HAP-1 (cell line): ENCODE measurements around the gene MAPK8.
"Not testable (repeated sequence)": the region's sequence is repeated elsewhere in the genome, so short reads cannot be mapped to it uniquely, and the experiment has no call there.

Experiments
- DNase-seq, 2 experiments: peaks; one replicate each; pipeline ENCODE4 v3.0.0-alpha.2; 2016 to 2020; ENCODE audit warnings: low spot score in 2 of 2
- H3K27me3 ChIP-seq: fragments of 250-450 bp; sonication (Bioruptor Pico); 2 replicates; pipeline ENCODE4 v1.5.1; 2020; ENCODE audit warnings: low read depth, mild to moderate bottlenecking, moderate library complexity
- H3K36me3 ChIP-seq: fragments of 250-450 bp; sonication (Bioruptor Pico); replicated peaks from 2 replicates; pipeline ENCODE4 v1.5.1; 2020; ENCODE audit warnings: mild to moderate bottlenecking
- H3K4me1 ChIP-seq: fragments of 250-450 bp; sonication (Bioruptor Pico); 2 replicates; pipeline ENCODE4 v1.5.1; 2020; ENCODE audit warnings: mild to moderate bottlenecking
- H3K4me3 ChIP-seq: fragments of 250-450 bp; sonication (Bioruptor Pico); 2 replicates; pipeline ENCODE4 v1.5.1; 2020; ENCODE audit warnings: mild to moderate bottlenecking, moderate library complexity
- H3K9me3 ChIP-seq: fragments of 250-450 bp; sonication (Bioruptor Pico); 2 replicates; pipeline ENCODE4 v1.5.1; 2020; ENCODE audit warnings: mild to moderate bottlenecking, moderate library complexity
- in situ Hi-C: fragments of 300-500 bp; cut with MboI; formaldehyde crosslinking; loops from 3 replicates; pipeline ENCODE4 v1.14.3; 2020; ENCODE audit warnings: low sequenced_read_pairs, inconsistent platforms, mixed read lengths

The MAPK8 gene

DNA sequence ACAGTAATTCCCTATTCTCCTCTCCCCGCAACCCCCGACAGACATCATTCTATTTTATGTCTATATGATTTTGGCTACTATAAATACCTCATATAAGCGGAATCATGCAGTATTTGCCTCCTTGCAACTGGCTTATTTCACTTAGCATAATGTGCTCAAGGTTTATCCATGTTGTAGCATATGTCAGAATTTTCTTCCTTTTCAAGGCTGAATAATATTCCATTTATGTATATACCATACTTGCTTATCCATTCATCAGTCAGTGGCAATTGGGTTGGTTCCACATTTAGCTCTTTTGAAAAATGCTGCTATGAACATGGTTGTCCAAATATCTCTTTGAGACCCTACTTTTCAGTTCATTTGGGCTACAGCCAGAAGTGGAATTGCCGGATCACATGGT lies 106.5 kb downstream of the MAPK8 start:
- Histone ChIP-seq H3K4me3 (no peak overlapping the region), H3K27me3 (no peaks in the 10 kb centered on the region), H3K9me3 (no peaks in the 10 kb centered on the region), H3K4me1 (peaks cover 12% of the 10 kb centered on the region), H3K36me3 (no peaks in the 10 kb centered on the region)
- DNase-seq: no peak
- in situ Hi-C loops: no loop called here

GRCh38 chr10:48414160-48414559 lies 107.7 kb downstream of the MAPK8 start:
- Histone ChIP-seq H3K4me1 (peaks cover 12% of the 10 kb centered on the region), H3K36me3 (no peaks in the 10 kb centered on the region), H3K9me3 (no peaks in the 10 kb centered on the region), H3K27me3 (no peaks in the 10 kb centered on the region), H3K4me3 (no peak overlapping the region)
- in situ Hi-C loops: no loop called here
- no peak for DNase-seq

DNA sequence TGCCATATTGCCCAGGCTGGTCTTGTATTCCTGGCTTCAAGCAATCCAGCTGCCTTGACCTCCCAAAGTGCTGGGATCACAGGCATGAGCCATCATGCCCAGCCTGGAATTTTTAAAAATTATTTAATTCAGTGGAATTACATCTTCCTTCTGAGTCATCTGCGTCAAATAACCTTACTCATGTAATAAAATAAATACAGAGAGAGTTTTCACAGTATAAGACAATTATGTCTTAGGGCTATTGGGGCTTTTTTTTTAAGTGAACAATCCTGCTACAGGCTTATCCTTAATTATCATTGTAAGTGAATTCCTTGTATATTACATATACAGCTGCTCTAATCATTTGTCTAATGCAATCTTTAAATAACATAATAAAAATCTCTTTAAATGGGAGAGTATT lies 108.3 kb downstream of the MAPK8 start:
- Histone ChIP-seq H3K27me3 (no peaks in the 10 kb centered on the region), H3K4me1 (peaks cover 12% of the 10 kb centered on the region), H3K9me3 (no peaks in the 10 kb centered on the region), H3K36me3 (no peaks in the 10 kb centered on the region), H3K4me3 (no peak overlapping the region)
- in situ Hi-C loops: no loop called here
- no peak for DNase-seq

DNA sequence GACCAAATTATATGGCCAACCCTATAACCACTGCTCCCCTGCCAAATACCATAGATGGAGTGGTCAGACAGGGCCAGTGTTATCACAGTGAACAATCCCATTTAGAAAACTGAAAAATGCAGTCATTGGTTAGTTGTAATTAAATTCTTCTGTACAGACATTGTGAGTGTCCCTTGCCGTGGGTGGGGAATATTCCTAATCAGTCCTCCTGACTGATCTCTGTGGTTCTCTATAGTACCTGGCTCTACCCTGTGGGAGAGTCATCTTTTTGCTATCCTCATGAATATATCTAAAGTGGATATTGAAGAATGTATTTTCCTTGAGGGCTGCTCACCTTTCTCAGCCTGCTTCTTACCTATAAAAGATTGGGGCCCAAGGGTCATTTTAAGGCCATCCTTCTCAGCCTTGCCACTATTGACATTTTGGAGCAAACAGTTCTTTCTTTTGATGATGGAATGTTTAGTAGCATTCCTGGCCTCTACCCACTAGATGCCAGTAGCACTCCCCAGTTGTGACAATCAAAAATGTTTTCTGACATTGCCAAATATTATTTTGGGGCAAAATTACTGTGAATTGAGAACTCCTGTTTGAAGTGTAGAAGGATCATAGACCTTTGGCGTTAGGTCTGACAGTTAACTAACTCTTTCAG lies 110.2 kb downstream of the MAPK8 start:
- in situ Hi-C loops: no loop called here
- no peaks in the 10 kb centered on the region for H3K36me3 ChIP-seq
- no peaks in the 10 kb centered on the region for H3K27me3 ChIP-seq
- no peak overlapping the region for H3K4me3 ChIP-seq
- H3K4me1 ChIP-seq: peaks cover 12% of the 10 kb centered on the region
- no peak for DNase-seq
- no peaks in the 10 kb centered on the region for H3K9me3 ChIP-seq

DNA sequence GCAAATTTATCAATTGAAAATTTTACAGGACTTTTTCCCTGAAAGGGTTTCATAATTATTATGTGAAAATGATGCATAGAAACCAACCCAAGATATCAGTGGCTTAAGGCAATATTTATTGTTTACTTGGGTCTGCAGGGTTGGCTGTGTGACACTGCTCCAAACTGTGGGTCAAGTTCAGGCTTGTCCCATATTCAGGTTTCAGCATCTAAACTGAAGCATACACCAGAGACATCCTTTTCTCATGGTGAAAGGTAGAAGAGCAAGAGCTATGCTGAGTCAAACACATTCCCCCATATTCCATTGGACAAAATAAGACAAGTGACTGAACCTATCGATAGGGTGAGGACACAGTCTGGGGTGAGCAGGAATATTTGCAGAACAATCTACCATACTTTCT lies 110.9 kb downstream of the MAPK8 start:
- peaks cover 12% of the 10 kb centered on the region for H3K4me1 ChIP-seq
- DNase-seq: no peak
- no peak overlapping the region for H3K4me3 ChIP-seq
- H3K9me3 ChIP-seq: no peaks in the 10 kb centered on the region
- H3K36me3 ChIP-seq: no peaks in the 10 kb centered on the region
- no peaks in the 10 kb centered on the region for H3K27me3 ChIP-seq
- in situ Hi-C loops: no loop called here

- no peak for DNase-seq
- in situ Hi-C loops: no loop called here
- H3K36me3 ChIP-seq: no peaks in the 10 kb centered on the region
- H3K4me3 ChIP-seq: no peak overlapping the region
- H3K27me3 ChIP-seq: no peaks in the 10 kb centered on the region
- peaks cover 12% of the 10 kb centered on the region for H3K4me1 ChIP-seq
- H3K9me3 ChIP-seq: no peaks in the 10 kb centered on the region
Observed at GRCh38 chr10:48418189-48418788, 111.8 kb downstream of the MAPK8 start.

- in situ Hi-C loops: no loop called here
- no peak for DNase-seq
Observed at GRCh38 chr10:48419714-48420113, 113.2 kb downstream of the MAPK8 start.

DNA sequence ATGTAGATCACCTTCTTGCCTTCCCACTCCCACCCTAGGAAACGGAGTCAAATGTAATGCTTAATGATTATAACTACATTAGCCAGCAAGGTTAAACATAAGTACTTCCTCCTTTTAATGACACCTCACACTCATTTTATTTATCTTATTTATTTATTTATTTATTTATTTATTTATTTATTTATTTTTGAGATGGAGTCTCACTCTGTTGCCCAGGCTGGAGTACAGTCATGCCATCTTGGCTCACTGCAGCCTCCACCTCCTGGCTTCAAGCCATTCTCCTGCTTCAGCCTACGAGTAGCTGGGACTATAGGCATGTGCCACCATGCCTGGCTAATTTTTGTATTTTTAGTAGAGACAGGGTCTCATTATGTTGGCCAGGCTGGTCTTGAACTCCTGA lies 115.4 kb downstream of the MAPK8 start:
- DNase-seq, H3K4me3 ChIP-seq, H3K36me3 ChIP-seq, H3K9me3 ChIP-seq, H3K4me1 ChIP-seq, in situ Hi-C loops, H3K27me3 ChIP-seq: not testable (repeated sequence)

More at GRCh38 chr10:48419714-48420113, 113.2 kb downstream of the MAPK8 start:
- no peaks in the 10 kb centered on the region for H3K9me3 ChIP-seq
- peaks cover 11% of the 10 kb centered on the region for H3K4me1 ChIP-seq
- no peaks in the 10 kb centered on the region for H3K27me3 ChIP-seq
- no peaks in the 10 kb centered on the region for H3K36me3 ChIP-seq
- H3K4me3 ChIP-seq: no peak overlapping the region

GRCh38 chr10:48423884-48424283 lies 117.4 kb downstream of the MAPK8 start:
- H3K27me3 ChIP-seq: no peaks in the 10 kb centered on the region
- no peak overlapping the region for H3K4me3 ChIP-seq
- H3K4me1 ChIP-seq: no peaks in the 10 kb centered on the region
- H3K36me3 ChIP-seq: no peaks in the 10 kb centered on the region
- H3K9me3 ChIP-seq: no peaks in the 10 kb centered on the region
- no peak for DNase-seq
- in situ Hi-C loops: no loop called here

- no peaks in the 10 kb centered on the region for H3K4me1 ChIP-seq
- H3K9me3 ChIP-seq: no peaks in the 10 kb centered on the region
- no peaks in the 10 kb centered on the region for H3K27me3 ChIP-seq
- H3K36me3 ChIP-seq: no peaks in the 10 kb centered on the region
- no peak overlapping the region for H3K4me3 ChIP-seq
- in situ Hi-C loops: no loop called here
- no peak for DNase-seq
Observed at GRCh38 chr10:48428896-48429295, 122.4 kb downstream of the MAPK8 start.

GRCh38 chr10:48429309-48429708 lies 122.8 kb downstream of the MAPK8 start:
- DNase-seq: no peak
- Histone ChIP-seq H3K4me3 (no peak overlapping the region), H3K27me3 (no peaks in the 10 kb centered on the region), H3K9me3 (no peaks in the 10 kb centered on the region), H3K4me1 (no peaks in the 10 kb centered on the region), H3K36me3 (no peaks in the 10 kb centered on the region)
- in situ Hi-C loops: no loop called here

DNA sequence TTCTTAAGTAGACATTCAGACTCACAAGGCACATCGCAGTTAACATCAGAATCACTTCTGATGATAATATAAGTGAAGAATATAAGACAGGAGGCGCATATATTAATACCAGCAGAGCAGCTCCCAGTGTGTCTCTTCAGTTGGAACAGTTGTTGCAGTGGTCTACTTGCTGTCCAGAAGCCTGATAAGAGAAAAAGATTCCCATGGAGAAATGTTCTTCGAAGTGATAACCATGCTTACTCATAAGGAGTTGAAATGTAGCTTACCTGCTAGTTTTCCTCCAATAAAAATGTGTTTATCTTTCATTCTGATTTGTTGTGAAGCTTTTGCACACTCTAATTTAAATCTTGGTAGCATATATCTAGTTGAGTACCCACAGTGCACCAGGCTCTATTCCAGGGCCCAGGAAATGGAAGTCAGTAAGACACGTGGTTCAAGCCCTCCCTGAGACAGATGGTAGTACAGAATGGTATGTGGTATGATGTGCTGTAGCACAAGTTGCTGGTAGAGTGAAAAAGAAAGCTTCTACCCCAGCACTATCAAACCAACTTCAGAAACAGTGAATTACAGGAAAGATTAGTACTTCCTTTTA lies 124.0 kb downstream of the MAPK8 start:
- H3K9me3 ChIP-seq: no peaks in the 10 kb centered on the region
- no peak for DNase-seq
- no peaks in the 10 kb centered on the region for H3K27me3 ChIP-seq
- no peak overlapping the region for H3K4me3 ChIP-seq
- H3K4me1 ChIP-seq: no peaks in the 10 kb centered on the region
- in situ Hi-C loops: no loop called here
- no peaks in the 10 kb centered on the region for H3K36me3 ChIP-seq

DNA sequence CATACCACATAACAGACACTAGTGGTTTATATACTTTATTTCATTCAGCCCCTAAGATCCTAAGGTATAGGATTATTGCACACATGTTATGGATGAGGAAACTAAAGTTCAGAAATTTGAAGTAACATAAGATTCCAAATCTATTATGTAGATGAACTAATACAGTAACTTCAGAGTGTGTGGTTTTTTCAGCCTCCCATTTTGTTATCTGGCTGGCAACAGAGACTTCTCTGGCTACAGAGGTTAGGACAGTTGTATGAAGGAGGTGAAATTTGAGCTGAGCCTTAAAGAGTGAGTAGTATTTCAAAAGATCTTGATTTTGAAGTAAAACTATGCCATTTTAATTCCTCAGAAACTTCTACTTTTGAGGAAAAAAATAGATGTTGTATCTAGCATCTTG lies 125.4 kb downstream of the MAPK8 start:
- DNase-seq: no peak
- Histone ChIP-seq H3K27me3 (no peaks in the 10 kb centered on the region), H3K9me3 (no peaks in the 10 kb centered on the region), H3K4me3 (no peak overlapping the region), H3K4me1 (no peaks in the 10 kb centered on the region), H3K36me3 (no peaks in the 10 kb centered on the region)
- in situ Hi-C loops: no loop called here

- in situ Hi-C loops: no loop called here
- DNase-seq: no peak
- H3K4me1 ChIP-seq: no peaks in the 10 kb centered on the region
- H3K27me3 ChIP-seq: no peaks in the 10 kb centered on the region
- no peaks in the 10 kb centered on the region for H3K36me3 ChIP-seq
- no peak overlapping the region for H3K4me3 ChIP-seq
- no peaks in the 10 kb centered on the region for H3K9me3 ChIP-seq
Observed at GRCh38 chr10:48437546-48437945, 131.1 kb downstream of the MAPK8 start.
